ENCODE data around the gene CDK14.

GRCh38 chr7:91239772-91240171, 643.7 kb downstream of the CDK14 start:
- TF ChIP-seq CTCF (IDR thresholded peaks at IDR 0.05; ENCODE audit: extremely low read depth in 1 of 2, insufficient read depth in 1 of 2, low read depth in 1 of 2, low read length in 2 of 2) (no peak), POLR2A (IDR thresholded peaks at IDR 0.05; ENCODE audit: low read depth, low read length) (no peak), EZH2 (IDR thresholded peaks at IDR 0.05; ENCODE audit: borderline replicate concordance, low read depth, low read length, severe bottlenecking) (no peak), POLR2AphosphoS5 (IDR thresholded peaks at IDR 0.05; ENCODE audit: insufficient read depth, low read depth, low read length) (no peak), MAX (IDR thresholded peaks at IDR 0.05; ENCODE audit: insufficient read depth, insufficient read length) (no peak), GATA2 (IDR thresholded peaks at IDR 0.05; ENCODE audit: insufficient read depth, insufficient read length, low read depth, low read length) (no peak)
